GM12891 (cell line): Measurements from ENCODE around the gene CD24.

ENCODE experiments used
- DNase-seq: peaks from one replicate; pipeline ENCODE4 v3.0.0; 2011; ENCODE audit warnings: low spot score; ENCODE audit not compliant: insufficient read length
- FAIRE-seq: peaks from 2 replicates; lab custom pipeline; 2011; peaks lifted over from hg19 to GRCh38; lab: Jason Lieb, UNC
- PAX5 ChIP-seq: IDR thresholded peaks from 2 replicates; pipeline ENCODE4 v1.6.1; 2011; ENCODE audit warnings: low read length, moderate library complexity, mild to moderate bottlenecking; ENCODE audit not compliant: insufficient read depth, severe bottlenecking
- POLR2A ChIP-seq: IDR thresholded peaks from 2 replicates; pipeline ENCODE4 v1.6.1; 2011; ENCODE audit warnings: low read depth, low read length, control low read depth
- POLR2AphosphoS5 ChIP-seq: IDR thresholded peaks from 2 replicates; pipeline ENCODE4 v1.6.1; 2011; ENCODE audit warnings: low read depth, low read length, control low read depth
- POU2F2 ChIP-seq: IDR thresholded peaks from 2 replicates; pipeline ENCODE4 v1.6.1; 2011; ENCODE audit warnings: low read depth, mild to moderate bottlenecking, control low read depth, low read length, moderate library complexity
- SPI1 ChIP-seq: IDR thresholded peaks from 2 replicates; pipeline ENCODE4 v1.6.1; 2011; ENCODE audit warnings: low read depth, low read length, control low read depth
- TAF1 ChIP-seq: IDR thresholded peaks from 2 replicates; pipeline ENCODE4 v1.6.1; 2011; ENCODE audit warnings: low read depth, low read length, control low read depth

Gene CD24

DNA sequence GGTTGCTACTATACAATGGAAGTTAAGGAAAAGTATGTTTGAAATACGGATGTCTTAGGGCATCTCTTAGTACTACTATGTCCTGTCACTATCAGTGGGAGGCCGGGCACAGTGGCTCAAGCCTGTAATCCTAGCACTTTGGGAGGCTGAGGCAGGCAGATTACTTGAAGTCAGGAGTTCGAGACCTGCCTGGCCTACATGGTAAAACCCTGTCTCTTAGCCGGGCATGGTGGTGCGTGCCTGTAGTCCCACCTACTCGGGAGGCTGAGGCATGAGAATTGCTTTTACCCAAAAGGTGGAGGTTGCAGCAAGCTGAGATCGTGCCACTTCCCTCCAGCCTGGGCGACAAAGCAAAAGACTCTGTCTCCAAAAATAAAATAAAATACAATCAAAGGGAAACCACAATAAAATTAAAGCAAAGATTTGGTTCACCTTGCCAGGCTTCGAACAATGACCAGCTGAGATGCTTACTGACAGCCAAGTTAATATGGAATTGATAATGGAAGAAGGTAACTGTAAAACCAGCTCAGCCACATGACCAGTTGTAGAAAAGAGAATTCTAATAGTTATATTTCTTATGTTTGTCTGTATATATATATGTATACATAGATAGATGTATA lies 6.5 kb downstream of the CD24 start:
- FAIRE-seq (no peak), DNase-seq (no peak)
- TF ChIP-seq POU2F2 (no peak), SPI1 (no peak), PAX5 (no peak), POLR2A (no peak)

DNA sequence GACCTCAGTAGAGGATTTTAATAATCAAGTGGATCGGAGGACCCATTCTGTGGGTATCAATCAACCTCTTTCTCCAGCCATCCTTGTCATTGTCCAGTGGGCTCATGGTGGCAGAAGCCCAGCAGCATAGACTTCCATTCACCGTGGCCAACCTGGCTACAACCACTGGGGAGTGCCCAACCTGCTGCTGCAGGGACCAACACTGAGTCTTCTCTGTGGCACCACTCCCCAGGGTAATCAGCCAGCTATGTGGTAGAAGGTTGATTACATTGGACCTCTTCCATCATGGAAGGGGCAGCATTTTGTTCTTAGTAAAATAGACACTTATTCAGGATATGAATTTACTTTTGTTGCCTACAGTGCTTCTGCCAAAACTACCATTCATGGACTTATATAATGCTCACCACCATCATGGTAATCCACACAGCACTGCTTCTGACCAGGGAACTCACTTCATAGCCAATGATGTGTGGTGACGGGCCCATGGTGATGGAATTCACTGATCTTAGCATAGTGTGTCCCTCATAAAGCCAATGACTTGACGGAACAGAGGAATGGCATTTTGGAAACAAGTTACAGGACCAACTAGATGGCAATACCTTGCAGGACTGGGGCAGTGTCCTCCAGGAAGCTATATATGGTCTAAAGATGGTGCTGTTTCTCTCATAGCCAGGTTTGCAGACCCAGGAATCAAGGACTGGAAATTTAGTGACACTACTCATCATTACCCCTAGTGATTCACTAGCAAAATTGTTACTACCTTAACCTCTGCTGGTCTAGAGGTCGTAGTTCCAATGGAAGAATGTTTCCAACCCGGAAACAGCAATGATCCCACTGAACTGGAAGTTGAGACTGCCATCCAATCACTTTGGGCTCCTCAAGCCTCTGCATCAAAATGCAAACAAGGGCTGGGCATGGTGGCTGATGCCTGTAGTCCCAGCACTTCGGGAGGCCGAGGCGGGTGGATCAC lies 7.6 kb downstream of the CD24 start:
- FAIRE-seq (no peak), DNase-seq (no peak)
- TF ChIP-seq TAF1 (no peak), SPI1 (no peak), PAX5 (no peak), POLR2A (no peak), POU2F2 (no peak), POLR2AphosphoS5 (no peak)

DNA sequence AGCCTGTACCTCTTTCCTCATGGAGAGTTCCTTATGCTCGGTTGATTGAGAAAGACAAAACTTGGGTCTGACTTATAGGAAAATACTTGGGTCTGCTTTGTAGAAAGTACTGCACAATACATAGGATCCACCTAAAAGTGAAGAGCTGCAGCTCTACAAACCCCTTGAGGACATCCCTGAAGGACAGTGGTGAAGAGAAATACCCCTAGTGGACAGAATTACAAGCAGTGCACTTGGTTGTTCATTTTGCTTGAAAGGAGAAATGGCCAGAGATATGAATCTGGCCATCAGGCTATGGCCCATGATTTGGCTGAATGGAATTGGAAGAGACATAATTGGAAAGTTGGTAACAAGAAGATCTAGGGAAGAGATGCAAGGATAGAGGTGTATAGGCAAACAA lies 8.3 kb downstream of the CD24 start:
- no peak for DNase-seq

DNA sequence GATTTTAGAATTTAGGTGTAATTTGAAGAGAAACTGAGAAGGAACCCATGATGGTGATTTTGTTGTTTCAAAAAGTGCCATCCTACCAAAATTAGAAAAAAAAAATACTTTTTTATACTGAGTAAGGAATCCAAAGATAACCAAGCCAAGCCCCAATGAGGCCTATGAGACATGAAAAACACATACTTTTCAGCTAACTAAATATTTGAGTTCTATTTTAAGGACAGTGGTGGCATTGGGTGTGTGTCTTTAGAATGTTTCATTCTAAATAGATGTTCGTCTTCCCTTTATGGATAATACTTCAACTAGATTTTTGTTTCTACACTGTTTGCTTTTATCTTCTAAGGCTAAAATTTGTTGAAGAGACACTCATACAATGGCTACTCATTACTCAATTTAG lies 9.6 kb downstream of the CD24 start:
- no peak for DNase-seq
- TF ChIP-seq POLR2A (no peak), PAX5 (no peak), SPI1 (no peak), POU2F2 (no peak), POLR2AphosphoS5 (no peak), TAF1 (no peak)
- FAIRE-seq, result no peak

More for the DNA sequence above, 8.3 kb downstream of the CD24 start:
- no peak for FAIRE-seq
- TF ChIP-seq POLR2AphosphoS5 (no peak), SPI1 (no peak), POU2F2 (no peak), TAF1 (no peak), PAX5 (no peak), POLR2A (no peak)

DNA sequence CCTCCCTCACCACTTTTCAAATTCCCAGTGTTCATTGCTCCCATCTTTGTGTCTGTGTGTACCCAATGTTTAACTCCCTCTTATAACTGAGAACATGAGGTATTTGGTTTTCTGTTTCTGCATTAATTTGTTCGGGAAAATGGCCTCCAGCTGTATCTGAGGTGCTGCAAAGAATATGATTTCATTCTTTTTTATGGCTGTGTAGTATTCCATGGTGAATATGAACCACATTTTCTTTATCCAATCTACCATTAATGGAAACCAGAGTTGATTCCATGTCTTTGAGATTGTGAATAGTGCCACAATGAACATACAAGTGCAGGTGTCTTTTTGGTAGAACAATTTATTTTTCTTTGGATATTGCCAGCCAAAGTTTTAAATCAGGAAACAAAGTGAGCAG lies 10.4 kb downstream of the CD24 start:
- FAIRE-seq, result no peak

DNA sequence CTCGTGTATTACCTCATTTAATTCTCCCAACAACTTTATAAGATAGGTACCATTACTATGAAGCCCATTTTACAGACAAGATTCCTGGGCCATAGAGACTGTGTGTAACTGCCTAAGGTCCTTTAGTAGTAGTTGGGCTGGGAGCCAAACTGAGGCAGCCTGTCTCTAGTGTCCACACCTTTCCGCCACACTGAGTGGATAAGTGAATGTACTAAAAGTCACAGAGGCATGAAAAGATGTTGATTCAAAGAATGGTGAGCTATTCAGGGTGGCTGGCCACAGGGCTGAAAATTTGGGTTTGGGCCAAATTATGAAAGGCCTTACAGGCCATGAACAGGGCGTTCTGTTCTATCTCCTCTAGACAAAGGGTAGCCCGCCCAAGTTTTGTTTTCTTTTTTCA lies 11.0 kb downstream of the CD24 start:
- FAIRE-seq, result no peak
- DNase-seq, result no peak
- TF ChIP-seq POU2F2 (no peak), PAX5 (no peak), TAF1 (no peak), SPI1 (no peak), POLR2A (no peak), POLR2AphosphoS5 (no peak)

More for the DNA sequence above, 10.4 kb downstream of the CD24 start:
- no peak for TF ChIP-seq POLR2A
- DNase-seq, result no peak

DNA sequence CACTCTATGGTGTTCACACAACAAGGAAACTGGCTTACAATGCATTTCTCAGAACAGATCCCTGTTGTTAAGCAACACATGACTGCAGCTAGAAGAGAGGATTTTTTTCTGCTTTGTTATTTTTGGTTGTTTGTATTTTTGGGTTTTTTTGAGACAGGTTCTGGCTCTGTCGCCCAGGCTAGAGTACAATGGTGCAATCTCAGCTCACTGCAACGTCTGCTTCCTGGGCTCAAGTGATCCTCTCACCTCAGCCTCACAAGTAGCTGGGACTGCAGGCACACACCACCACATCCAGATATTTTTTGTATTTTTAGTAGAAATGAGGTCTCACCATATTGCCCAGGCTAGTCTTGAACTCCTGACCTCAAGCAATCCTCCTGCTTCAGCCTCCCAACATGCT lies 12.7 kb downstream of the CD24 start:
- TF ChIP-seq SPI1, result no peak
- TF ChIP-seq POU2F2, result no peak
- TF ChIP-seq POLR2AphosphoS5, result no peak
- TF ChIP-seq TAF1, result no peak
- no peak for TF ChIP-seq PAX5
- TF ChIP-seq POLR2A, result no peak
- no peak for DNase-seq
- no peak for FAIRE-seq

DNA sequence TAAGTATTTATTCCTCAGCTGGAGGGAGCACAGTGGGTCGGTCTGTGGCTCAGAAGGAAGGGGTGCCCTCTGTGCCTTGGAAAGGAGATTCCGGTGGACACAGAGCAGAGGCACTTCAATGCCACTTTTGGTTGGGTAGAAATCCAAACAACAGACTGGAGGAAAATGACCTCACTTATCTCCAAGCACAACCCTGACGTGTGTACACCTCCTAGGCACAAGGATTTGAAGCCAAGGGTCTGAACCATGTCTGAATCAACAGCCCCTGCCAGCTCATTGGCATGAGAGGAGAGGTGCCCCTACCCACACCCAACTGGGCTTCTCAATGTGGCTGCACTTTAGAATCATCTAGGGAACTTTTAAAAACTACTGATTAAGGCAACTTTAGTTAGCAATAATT lies 13.4 kb downstream of the CD24 start:
- no peak for DNase-seq
- no peak for TF ChIP-seq PAX5
- FAIRE-seq, result no peak

DNA sequence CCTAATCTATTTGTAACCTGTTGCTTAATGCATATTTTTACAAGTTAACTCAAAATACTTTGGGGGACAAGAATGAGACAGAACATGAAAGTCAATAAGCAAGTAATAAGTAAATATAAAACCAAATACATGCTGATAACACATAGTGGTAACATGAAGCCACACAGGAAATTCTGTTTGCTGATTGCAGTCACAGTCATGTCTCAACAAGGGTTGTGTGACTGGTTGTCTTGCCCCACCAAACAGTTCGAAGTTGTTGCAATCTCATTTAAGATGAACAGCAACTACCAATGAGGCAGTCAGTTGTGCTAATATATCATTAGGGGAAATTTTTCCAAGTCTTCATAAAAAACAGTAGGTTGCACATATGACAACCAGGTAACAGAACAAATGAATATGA lies 14.5 kb downstream of the CD24 start:
- DNase-seq, result no peak
- TF ChIP-seq SPI1, result no peak
- TF ChIP-seq PAX5, result no peak
- no peak for TF ChIP-seq POLR2AphosphoS5
- no peak for FAIRE-seq

DNA sequence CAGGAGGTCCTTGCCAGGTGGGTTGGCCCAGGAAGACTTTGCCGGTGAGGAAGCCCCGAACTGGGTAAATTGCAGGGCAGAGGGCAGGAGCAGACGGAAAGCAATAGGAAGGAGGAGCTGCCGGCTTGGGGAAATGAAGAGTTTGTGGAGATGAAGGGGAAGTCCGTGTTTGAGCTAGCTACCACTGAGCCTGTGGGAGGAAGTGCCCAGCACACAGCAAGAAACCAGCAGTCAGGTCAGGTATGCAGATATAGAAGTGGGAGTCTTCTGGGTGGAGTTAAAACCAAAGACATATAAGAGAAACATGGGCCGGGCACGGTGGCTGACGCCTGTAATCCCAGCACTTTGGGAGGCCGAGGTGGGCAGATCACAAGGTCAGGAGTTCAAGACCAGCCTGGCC lies 34.7 kb downstream of the CD24 start:
- no peak for DNase-seq
- TF ChIP-seq TAF1, result no peak
- no peak for TF ChIP-seq POLR2A
- peak; percentile 66; the same call in 1 of the 2 replicates for TF ChIP-seq POU2F2
- TF ChIP-seq SPI1, result peak; percentile 90
- no peak for TF ChIP-seq POLR2AphosphoS5
- no peak for TF ChIP-seq PAX5
- no peak for FAIRE-seq

DNA sequence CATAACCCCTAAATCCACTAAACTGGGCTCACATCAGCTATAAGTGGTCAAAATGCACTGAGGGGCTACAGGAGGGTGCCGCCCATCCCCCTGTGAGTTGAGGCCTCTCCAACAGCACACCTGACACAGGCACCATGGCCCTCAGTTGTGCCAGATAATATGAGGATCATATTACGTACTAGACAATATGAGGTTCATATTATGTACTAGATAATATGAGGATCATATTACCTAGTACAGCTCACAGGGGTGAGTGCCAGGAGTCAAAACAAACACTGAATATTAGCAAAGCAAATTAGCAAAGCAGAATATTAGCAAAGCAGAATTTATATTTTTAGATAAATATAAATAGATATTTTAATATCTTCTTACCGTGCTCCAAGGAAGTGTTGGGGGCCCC lies 35.3 kb downstream of the CD24 start:
- no peak for DNase-seq
- TF ChIP-seq TAF1 (no peak), SPI1 (no peak), POLR2A (no peak), POLR2AphosphoS5 (no peak), POU2F2 (no peak), PAX5 (no peak)
- no peak for FAIRE-seq
